Non-pigmented ciliary epithelial cell (primary cell): ENCODE results near the gene KIAA0040.

Source experiments
- DNase-seq: peaks from one replicate; pipeline ENCODE4 v3.0.0-alpha.2; 2010; ENCODE audit warnings: low read depth

KIAA0040 gene

GRCh38 chr1:175171036-175171913 lies 21.3 kb downstream of the KIAA0040 start:
- DNase-seq, result no peak

GRCh38 chr1:175169286-175170018 lies 23.1 kb downstream of the KIAA0040 start:
- no peak for DNase-seq

- DNase-seq, result no peak
These were observed 23.8 kb downstream of the KIAA0040 start for GRCh38 chr1:175168782-175169181.

- no peak for DNase-seq
These were observed 24.7 kb downstream of the KIAA0040 start for GRCh38 chr1:175167861-175168260.

GRCh38 chr1:175166746-175167145 lies 25.8 kb downstream of the KIAA0040 start:
- DNase-seq, result no peak

- no peak for DNase-seq
These were observed 27.8 kb downstream of the KIAA0040 start for GRCh38 chr1:175164751-175165150.

- DNase-seq, result no peak
These were observed 28.9 kb downstream of the KIAA0040 start for GRCh38 chr1:175163702-175164101.

- DNase-seq, result no peak
These were observed 29.6 kb downstream of the KIAA0040 start for GRCh38 chr1:175162955-175163354.

GRCh38 chr1:175158170-175158591 lies 34.4 kb downstream of the KIAA0040 start:
- no peak for DNase-seq

- DNase-seq, result no peak
These were observed 35.4 kb downstream of the KIAA0040 start for GRCh38 chr1:175157200-175157599.

- DNase-seq, result no peak
These were observed 36.6 kb downstream of the KIAA0040 start for GRCh38 chr1:175155936-175156335.

- DNase-seq, result no peak
These were observed 37.1 kb downstream of the KIAA0040 start for GRCh38 chr1:175155473-175155856.

- DNase-seq, result no peak
These were observed 37.7 kb downstream of the KIAA0040 start for GRCh38 chr1:175154629-175155472.

GRCh38 chr1:175152006-175152652 lies 40.4 kb downstream of the KIAA0040 start:
- no peak for DNase-seq

GRCh38 chr1:175150596-175151319 lies 41.8 kb downstream of the KIAA0040 start:
- no peak for DNase-seq

- DNase-seq, result no peak
These were observed 44.5 kb downstream of the KIAA0040 start for GRCh38 chr1:175148068-175148467.

GRCh38 chr1:175147569-175147968 lies 45.0 kb downstream of the KIAA0040 start:
- DNase-seq, result no peak

- DNase-seq, result no peak
These were observed 45.9 kb downstream of the KIAA0040 start for GRCh38 chr1:175146529-175147213.

- no peak for DNase-seq
These were observed 46.6 kb downstream of the KIAA0040 start for GRCh38 chr1:175145899-175146528.

- no peak for DNase-seq
These were observed 54.0 kb downstream of the KIAA0040 start for GRCh38 chr1:175138579-175138978.
